ENCODE results near the gene DPF3. TPM values are rescaled to one million over a fixed set of nuclear protein-coding genes. Genes with fewer than 3 reads are reported as not detected.

DPF3 gene
- total and polyA plus RNA-seq, 2 of the 13 experiments (the other 11 are each of a cell fraction or from before 2014, with no cell fraction given): 0.09 to 0.60 TPM

DNA sequence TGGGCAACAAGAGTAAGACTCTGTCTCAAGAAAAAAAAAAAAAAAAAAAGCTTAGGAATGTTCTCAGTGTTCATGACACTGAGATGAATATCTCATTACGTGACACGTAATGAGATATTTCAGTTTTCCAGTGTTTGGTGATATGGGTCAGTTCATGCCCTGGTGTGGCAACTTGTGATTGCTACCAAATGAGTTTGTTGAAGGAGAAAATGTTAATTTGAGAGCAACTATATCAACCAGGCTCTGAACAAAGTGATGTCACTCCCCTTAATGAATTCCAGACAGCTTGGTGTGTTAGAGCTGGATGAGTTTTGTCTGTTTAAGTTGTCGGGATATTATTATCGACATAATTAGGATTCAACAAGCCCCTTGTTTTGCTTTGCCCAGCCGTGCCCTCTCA is 211.7 kb downstream of the DPF3 start:
- Histone ChIP-seq H3K4me1 (ENCODE audit: insufficient read depth, low read length) (no peaks in the 10 kb centered on the region), H3K4me2 (ENCODE audit: low read depth, low read length) (no peak overlapping the region), H3K9ac (ENCODE audit: insufficient read depth, low read depth, low read length) (no peak overlapping the region), H4K20me1 (ENCODE audit: insufficient read depth, low read length) (no peaks in the 10 kb centered on the region), H3K79me2 (ENCODE audit: insufficient read depth, low read length) (no peaks in the 10 kb centered on the region), H3K36me3 (replicated peaks in 1 of 2; ENCODE audit: control insufficient read depth in 1 of 2, insufficient read depth in 2 of 2, low read length in 2 of 2) (no peaks in the 10 kb centered on the region), H3K9me3 (ENCODE audit: low read length) (no peaks in the 10 kb centered on the region), H3K27me3 (ENCODE audit: control insufficient read depth in 1 of 2, insufficient read depth in 2 of 2, low read length in 2 of 2) (peaks cover 0 to 22% of the 10 kb centered on the region in 2 experiments; a peak in 3 of 5 replicates), H3K4me3 (replicated peaks in 1 of 3; ENCODE audit: insufficient read depth in 1 of 3, low read depth in 2 of 3, low read length in 3 of 3) (no peak overlapping the region), H3K27ac (ENCODE audit: extremely low read length, insufficient read depth, low read length) (no peak overlapping the region), H2AFZ (ENCODE audit: low read length) (no peak overlapping the region)
- ATAC-seq (no peak), FAIRE-seq (no peak), DNase-seq (ENCODE audit: low spot score) (no peak)
- no peak for TF ChIP-seq ZNF101 (CRISPR knock-in tag; IDR thresholded peaks at IDR 0.05; ENCODE audit: borderline replicate concordance, low read depth)
- no peak for TF ChIP-seq ZNF670 (CRISPR knock-in tag; IDR thresholded peaks at IDR 0.05; ENCODE audit: borderline replicate concordance)
- no peak for TF ChIP-seq TCF7 (IDR thresholded peaks at IDR 0.05; ENCODE audit: low read depth)
- BruUV-seq (replicated peaks): no TSS peak
- CTCF ChIA-PET (ENCODE audit: low intra/inter-chr PET ratio, low total read pairs): no interaction called here
- 56% methylated on average over 5 of the region's 5 CpGs for WGBS (ENCODE audit: low lambda C conversion rate)
- in situ Hi-C loops (cut with HindIII; ENCODE audit: extremely low pct_ligation_motif_present, low pct_unique_long_range_greater_than_20kb) (no loop called here), intact Hi-C loops (cut with micrococcal nuclease; ENCODE audit: unreplicated experiment) (no loop called here)
- POLR2A ChIA-PET: no interaction called here

- CTCF ChIA-PET (ENCODE audit: low intra/inter-chr PET ratio, low total read pairs): no interaction called here
- in situ Hi-C loops (cut with HindIII; ENCODE audit: extremely low pct_ligation_motif_present, low pct_unique_long_range_greater_than_20kb): no loop called here
Measured at GRCh38 chr14:72680853-72681640, 212.9 kb downstream of the DPF3 start.

More at GRCh38 chr14:72680853-72681640, 212.9 kb downstream of the DPF3 start:
- intact Hi-C loops (cut with micrococcal nuclease; ENCODE audit: unreplicated experiment): no loop called here
- H3K27me3 ChIP-seq (ENCODE audit: control insufficient read depth in 1 of 2, insufficient read depth in 2 of 2, low read length in 2 of 2): peaks cover 0 to 22% of the 10 kb centered on the region in 2 experiments; a peak in 3 of 5 replicates
- no peak overlapping the region for H3K9ac ChIP-seq (ENCODE audit: insufficient read depth, low read depth, low read length)
- no peaks in the 10 kb centered on the region for H3K36me3 ChIP-seq (replicated peaks in 1 of 2; ENCODE audit: control insufficient read depth in 1 of 2, insufficient read depth in 2 of 2, low read length in 2 of 2)
- POLR2A ChIA-PET: no interaction called here
- WGBS (ENCODE audit: low lambda C conversion rate): 11% methylated on average over 7 of the region's 7 CpGs
- DNase-seq (ENCODE audit: low spot score): no peak
- no peak for FAIRE-seq
- no peak overlapping the region for H3K4me3 ChIP-seq (replicated peaks in 1 of 3; ENCODE audit: insufficient read depth in 1 of 3, low read depth in 2 of 3, low read length in 3 of 3)
- H3K79me2 ChIP-seq (ENCODE audit: insufficient read depth, low read length): no peaks in the 10 kb centered on the region
- H3K4me2 ChIP-seq (ENCODE audit: low read depth, low read length): no peak overlapping the region
- no peak overlapping the region for H3K27ac ChIP-seq (ENCODE audit: extremely low read length, insufficient read depth, low read length)
- no peaks in the 10 kb centered on the region for H3K9me3 ChIP-seq (ENCODE audit: low read length)
- TF ChIP-seq MBNL3 (CRISPR knock-in tag; conservative IDR thresholded peaks at IDR 0.05) (no peak), ARHGAP35 (CRISPR knock-in tag; IDR thresholded peaks at IDR 0.05; ENCODE audit: borderline replicate concordance) (no peak), PPARG (CRISPR knock-in tag; conservative IDR thresholded peaks at IDR 0.05) (no peak), ATF7-NPFF (CRISPR knock-in tag; IDR thresholded peaks at IDR 0.05; ENCODE audit: low read depth) (no peak), ZNF713 (CRISPR knock-in tag; IDR thresholded peaks at IDR 0.05) (no peak)
- H3K4me1 ChIP-seq (ENCODE audit: insufficient read depth, low read length): no peaks in the 10 kb centered on the region
- H2AFZ ChIP-seq (ENCODE audit: low read length): no peak overlapping the region
- ATAC-seq: no peak
- no TSS peak for BruUV-seq (replicated peaks)
- no peaks in the 10 kb centered on the region for H4K20me1 ChIP-seq (ENCODE audit: insufficient read depth, low read length)
